ENCODE results near the gene MACO1.
"Not testable (repeated sequence)": the region's sequence is repeated elsewhere in the genome, so short reads cannot be mapped to it uniquely, and the experiment has no call there.

Gene MACO1

DNA sequence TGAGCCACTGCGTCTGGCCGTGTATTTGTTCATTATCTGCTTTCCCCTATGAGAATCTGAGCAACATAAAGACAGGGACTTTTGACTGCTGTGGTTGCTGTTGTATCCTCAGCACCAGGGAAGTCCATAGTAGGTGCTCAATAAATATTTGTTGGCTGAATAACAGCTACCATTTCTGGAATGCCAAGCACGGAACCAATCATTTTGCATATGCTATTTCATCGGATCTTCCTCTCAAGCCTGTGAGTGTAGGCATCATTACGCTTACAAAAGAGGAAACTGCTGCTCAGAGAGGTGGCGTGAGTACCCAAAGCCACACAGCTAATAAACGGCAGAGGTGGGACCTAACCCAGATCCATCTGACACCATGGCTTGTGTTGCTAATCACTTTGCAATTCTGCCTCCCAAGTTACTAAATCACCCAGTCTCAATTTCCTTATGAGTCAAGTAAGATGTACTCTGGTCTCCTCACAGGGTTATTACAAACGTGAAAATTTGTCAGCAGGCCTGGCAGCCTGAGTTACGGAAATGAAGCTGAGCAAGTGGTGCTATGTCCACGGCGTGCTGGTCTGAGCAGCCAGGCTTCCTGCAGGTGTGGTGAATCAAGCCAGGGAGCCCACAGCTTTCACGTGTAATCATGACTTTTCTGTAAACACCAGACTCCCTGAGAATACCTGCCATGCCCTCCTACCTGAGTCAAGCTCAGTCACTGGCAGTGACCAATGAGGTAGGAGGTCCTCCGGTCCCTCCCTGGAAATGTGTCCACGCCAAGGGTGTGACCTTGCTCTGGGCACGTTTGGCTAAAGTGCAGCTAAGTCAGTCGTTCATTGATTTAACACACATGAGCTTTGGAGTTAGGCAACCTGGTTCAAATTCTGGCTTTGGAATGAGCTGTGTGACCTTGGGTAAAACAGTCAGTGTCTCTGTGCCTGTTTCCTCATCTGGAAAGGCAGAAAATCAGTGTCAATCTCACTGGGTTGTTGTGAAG, 5.3 kb upstream of the MACO1 start:
- DNase-seq = peak; percentile 14

DNA sequence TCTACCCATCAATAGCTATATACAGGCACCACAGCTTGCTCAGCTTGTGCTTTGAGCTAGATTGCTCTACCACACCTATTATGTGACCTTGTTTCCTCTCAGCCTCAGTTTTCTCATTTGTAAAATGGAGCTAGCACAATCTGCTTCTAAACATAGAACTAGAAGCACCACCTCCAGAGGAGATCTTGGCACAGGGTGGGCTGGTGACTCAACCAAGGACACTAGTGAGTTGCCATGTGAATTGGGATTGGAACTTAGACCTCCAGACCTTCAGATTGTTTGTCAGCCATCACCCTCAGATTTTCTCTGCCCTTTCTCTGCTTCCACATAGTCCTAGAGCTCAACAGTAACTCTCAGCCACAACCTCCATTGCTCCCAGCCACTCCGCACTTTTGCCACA, 3.0 kb upstream of the MACO1 start:
- DNase-seq = no peak

DNA sequence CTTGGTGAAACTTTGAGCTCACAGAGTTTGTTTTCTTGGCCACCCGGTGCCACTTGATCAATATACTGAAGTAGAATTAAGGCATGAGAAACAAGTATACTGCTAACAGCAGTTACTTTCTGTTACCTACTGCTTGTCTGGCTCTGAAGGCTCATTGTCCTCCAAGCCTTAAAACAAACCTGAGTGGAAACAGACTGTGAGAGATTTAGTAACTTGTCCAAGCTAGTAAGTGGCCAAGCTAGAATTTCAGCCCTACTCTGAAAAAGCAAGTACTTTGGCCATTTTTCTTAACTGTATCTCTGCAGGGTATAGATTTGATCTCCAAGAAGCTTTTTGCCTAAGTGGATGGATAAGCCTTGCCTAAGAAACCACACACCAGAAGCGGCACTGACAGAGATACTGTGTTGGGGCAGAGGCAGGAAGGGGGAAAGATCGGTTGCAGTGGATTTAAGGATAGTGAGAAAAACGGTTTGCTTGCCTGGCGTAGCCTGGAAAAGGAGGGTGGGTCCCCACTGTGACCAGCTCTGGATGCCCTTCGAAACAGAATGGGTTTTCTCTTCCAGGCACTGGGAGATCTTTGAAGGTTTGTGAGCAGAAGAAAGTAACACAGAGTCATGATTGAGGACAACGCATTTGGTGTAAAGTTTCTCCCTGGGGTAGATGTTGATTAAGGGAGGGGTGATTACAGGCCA, 2.1 kb upstream of the MACO1 start:
- no peak for DNase-seq

DNA sequence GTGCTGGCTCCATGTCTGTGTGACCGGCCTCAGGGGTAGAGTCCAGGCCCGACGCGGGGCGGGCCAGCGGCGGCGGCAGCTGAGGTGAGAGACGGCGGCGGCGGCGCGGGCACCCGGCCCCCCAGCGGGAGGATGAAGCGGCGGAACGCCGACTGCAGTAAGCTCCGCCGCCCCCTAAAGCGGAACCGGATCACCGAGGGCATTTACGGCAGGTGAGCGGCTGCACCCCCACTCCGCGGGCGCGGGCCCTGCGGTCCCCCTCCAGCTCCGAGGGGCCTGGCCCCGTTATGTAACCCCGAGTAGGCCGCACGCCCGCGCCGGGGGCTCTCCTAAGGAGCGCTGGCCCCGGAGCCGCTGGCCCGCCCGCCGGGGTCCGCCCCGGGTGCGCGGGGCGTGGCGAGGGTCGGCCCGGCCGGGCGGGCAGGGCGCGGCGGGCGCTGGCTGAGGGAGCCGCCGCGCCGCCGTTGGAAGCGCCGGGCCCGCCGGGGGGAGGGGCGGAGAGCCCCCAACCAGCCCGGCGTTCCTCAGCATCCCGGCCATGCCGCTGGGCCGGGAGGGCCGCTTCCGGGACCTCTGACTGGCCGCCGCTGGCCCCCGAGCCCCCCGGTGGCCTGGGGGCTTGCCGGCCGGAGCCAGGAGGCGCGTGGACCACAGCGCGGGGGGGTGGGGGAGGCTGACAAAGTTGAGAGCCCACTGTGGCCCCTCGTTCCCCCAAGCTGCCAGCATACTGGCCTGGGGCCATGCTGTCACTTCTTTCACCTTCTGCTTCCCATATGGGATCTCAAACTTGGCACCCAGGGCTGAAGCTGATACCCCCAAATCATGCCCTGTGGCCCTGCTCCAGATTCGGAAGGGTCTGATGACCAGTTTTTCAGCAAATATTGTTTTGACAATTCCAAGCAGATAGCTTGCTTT, 527 bp downstream of the MACO1 start:
- no peak for DNase-seq

DNA sequence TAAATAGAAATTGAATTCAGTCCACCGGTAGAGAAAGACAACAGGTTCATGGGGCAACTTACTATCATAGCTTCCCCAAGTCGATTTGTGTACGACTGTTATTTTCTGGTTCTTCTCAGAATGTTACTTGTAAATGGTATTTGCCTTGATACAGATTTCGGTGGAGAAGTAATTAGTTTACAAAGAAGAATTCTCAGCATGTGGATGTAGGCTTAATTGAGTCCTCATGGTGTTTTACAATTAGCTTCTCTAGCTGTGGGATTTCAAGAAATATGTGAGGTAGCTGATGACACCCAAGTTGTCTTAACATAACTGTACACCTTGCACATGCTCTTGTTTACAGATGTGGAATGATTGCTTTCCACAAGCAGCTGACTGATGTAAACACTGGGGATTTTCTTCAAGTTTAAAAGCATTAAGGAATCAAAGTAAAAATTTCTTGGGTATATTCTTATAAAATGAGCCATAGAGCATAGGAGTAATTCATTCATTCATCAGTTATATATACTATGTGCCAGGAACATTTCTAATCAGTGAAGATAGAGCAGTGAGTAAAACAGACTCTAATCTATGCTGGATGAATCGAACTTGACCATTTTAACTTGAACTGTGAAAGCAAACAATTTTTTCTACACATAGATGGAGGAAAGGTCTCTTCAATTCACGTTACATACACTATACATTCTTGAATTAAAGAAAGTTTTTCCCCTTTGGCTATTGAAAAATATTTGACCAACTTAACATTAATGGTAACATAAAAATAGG, 1.4 kb downstream of the MACO1 start:
- DNase-seq = no peak

DNA sequence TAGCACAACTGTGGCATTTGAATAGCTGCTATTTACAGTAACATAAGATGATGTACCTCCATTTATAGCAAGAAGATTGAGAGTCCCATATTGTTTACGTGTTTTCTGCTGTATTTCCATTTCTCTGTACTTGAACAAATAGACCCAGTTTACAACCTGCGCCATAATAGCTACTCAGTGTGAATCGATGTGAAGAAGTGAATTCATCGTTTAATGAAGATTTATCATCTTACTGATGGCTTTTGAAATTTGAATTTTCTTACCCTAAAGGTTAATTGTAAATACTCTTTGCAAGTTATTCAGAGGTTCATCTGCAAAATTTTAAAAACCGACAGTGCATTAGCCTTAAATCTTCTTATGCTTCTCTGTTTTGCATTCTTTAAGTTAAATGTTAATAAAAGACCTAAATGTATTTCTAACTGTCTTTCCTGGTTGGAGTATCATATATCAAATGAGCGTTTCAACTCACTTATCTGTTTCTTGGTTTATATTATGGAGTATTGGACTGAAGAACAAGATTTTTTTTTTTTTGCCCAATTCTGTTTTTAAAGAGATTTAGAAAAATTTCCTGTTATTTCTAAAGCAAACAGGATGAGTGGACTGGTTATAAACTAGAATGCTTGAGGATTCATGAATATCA, 2.2 kb downstream of the MACO1 start:
- DNase-seq = no peak

DNA sequence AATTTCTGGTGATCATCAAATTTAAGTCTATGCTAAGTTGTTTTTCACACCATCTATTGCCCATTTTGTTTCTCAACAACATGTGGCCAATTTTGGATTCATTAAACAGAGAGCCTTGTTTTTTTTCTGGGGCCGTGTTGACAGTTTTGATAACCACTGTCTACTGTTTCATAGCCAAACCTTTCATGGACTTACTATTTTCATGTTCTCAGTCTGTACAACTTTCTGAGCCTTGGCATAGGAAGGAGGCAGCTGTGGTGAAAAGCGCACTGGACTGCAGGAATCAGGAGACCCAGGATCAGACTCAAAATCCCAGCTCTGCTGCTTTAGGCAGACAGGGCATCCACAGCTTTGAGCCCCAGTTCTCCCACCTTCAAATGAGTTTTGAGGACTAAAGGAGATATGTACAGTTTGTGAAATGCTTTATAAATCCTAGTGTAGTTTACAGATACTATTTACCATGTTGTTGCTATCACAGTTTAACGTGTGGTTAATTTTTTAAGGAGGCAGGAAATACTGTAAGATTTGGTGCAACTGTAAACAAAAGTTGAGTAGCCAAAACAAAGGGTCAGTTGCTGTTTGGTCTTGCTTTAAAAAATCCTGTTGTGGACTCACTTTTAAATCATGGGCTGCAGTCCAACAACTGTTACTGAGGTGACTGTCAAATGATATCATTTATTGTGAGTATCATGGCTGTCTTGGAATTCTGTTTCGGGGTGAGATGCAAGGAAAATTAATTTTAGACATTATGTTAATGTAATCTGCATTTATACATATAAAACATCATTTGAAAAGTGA, 2.9 kb downstream of the MACO1 start:
- DNase-seq = no peak

DNA sequence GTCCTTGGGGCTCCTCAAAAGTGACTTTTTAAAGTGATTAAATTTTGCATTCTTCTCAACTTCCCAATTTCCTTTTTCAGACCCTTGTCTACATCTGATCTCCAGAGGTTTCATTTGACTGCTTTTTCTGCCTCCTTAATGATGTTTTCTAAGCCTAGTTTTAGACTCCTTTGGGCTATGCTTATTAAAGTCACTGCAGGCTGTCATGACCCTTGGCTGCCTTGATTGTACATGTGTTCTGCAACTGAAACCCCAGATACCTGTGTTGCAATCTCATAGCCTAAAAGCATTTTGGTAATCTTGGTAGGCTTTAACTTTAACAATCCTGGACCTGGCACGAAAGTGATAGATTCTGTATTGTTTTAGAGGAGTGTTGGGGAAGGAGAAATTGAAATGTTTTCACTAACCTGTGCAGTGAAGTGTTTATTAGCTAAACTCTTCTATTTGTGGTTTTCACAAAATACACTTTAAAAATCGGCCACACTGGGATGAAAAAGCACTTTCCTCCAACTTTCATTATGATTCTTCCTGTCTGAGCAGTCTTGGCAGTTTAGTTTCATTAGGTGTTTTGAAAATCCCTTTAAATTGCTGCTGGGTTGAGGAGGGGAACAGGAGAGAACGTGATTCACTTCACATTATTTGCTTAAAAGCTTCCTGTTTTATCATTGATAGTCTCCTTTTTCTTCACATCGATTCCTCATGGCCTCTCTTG, 4.9 kb downstream of the MACO1 start:
- no peak for DNase-seq

DNA sequence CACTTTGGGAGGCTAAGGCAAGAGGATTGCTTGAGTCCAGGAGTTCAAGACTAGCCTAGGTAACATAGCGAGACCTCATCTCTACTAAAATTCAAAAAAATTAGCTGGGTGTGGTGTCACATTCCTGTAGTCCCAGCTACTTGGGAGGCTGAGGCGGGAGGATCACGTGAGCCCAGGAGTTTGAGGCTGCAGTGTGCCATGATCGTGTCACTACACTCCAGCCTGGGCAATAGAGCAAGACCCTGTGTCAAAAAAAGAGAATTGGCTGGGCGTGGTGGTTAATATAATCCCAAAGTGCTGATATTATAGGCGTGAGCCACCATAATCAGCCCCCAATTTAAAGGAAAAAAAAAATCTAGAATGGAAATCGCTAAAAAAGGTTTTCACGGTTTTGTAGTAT, 7.0 kb downstream of the MACO1 start:
- no peak for DNase-seq

DNA sequence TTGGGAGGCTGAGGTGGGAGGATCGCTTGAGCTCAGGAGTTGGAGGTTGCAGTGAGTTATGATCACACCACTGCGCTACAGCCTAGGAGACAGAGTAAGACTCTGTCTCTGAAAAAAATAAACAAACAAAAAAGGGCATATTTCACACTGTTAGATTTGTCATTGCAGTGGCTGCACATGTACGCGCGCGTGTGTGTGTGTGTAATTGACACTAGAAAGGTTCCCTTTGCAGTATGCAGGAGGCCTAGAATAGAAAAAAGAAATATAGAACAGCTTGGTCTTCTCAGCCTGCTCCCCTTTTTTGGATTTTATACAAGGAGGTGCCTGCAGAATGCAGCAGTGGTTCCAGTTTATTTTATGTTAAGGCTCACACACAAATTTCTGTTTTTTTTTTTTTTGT, 8.6 kb downstream of the MACO1 start:
- DNase-seq = no peak

DNA sequence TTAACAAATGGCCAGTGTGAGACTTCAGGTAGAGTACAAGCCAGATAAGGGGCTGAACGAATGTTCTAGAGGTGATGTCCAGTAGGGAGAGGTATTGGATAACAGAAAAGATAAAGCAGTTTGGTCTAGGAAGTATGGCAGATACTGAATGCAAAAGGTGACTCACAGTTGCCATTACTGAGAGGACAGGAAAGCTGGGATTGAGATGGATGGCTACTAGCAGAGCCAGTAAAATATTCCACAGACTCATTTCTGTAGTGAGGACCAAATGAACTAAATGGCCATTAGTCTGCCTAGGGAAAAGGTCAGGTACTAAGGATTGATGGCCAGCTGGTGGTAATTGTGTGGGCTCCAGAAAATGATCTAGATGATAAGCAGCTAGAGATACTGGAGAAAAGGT, 11.5 kb downstream of the MACO1 start:
- DNase-seq = peak; percentile 53

DNA sequence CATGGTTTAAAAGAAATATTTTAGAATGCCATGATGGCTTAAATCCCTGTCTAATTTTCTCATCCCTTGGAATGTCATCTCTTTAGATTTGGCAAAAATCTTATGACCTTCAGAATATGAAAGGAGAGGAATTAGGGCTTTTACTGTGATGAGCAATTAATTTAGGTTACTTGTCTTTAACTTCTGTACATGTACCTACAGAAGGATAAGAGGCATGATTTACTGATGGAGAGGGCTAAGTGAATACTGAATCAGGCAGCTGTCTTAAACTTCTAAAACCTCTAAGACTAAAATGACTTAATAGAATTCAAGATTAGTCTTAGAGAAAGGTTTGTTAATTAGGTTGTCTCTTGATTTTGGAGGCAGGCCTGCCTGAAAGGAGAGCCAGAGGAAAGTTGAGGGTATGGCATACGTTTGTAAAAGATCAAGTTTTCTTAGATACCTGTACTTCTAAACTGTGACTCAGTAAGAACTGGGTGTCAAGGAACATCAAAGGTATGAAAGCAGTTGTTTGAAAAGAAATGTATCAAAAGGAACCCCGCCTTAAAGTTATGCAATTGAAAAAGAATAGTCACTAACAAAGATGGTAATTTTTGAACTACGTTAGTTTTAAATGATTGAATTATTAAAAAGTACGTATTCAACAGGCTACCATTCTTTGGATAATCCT, 12.5 kb downstream of the MACO1 start:
- DNase-seq = no peak

DNA sequence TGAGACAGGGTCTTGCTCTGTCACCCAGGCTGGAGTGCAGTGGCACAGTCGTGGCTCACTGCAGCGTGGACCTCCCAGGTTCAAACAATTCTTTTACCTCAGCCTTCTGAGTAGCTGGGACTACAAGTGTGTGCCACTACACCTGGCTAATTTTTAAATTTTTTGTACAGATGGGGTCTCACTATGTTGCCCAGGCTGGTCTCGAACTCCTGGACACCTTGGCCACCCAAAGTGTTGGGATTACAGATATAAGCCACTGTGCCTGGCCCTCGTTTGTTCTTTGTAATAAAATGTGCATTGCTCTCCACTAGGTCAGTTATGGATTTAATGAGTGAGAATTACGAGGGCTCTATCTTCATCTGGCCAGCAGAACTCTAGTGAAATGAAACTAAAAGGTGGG, 13.9 kb downstream of the MACO1 start:
- not testable (repeated sequence) for DNase-seq

DNA sequence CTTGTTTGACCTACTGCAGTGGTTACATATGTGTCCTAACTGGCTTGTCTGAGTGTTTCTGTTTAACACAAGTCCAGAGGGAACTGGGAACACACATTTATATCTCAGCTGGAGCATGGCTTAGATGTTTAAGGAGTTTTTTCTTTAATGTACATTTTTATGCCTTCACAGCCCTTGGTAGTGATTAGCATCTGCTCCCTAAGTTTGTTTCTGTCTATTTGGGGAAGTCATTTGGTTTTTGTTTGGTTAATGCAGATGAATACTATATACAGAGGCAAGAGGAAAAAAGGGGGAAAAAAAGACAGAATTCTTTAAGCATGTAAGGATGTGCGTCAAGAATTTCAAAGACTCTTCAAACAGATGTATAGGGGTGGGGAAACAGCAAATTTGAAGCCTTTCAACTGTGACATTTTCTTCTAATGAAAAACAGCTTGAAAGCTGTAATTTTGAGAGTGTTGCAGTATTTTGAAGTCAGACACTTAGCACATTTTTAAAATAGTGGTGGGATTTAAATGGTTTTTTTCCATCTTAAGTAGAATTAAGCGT, 15.4 kb downstream of the MACO1 start:
- no peak for DNase-seq

DNA sequence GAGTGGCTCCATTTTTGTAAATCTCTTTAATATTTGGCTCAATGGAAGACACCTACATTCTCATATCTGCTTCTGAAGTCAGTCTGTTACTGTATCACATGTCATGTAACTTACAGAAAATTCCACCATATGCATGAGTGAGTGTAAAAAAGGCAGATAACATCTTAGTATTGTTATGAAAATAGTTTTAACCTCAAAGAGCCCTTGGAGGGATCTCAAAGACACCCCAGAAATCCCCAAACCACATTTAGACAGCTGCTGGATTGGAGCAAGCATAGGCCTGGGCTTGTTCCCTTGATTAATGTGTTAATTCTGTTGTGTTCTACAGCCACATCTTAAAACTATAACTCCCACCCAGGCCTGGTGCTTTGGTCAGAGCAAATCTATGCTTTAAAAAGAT, 16.9 kb downstream of the MACO1 start:
- no peak for DNase-seq

DNA sequence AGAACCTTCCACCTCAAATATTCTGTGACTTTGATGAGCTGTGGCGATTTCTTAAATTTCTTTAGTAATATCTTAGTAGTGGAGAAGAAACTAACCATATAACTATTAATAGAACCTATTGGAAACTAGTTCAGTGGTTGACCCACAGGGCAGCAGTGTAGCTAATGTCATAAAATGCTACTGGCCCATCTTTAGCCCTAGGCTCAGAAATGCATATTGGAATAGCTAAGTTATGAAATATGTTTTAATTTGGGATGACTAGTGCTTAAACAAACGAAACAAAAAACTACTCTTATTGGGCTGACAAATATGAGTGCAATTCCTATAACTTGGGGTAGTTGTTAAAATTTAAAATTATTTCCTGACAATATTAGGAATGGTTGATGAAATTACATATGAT, 20.2 kb downstream of the MACO1 start:
- no peak for DNase-seq

DNA sequence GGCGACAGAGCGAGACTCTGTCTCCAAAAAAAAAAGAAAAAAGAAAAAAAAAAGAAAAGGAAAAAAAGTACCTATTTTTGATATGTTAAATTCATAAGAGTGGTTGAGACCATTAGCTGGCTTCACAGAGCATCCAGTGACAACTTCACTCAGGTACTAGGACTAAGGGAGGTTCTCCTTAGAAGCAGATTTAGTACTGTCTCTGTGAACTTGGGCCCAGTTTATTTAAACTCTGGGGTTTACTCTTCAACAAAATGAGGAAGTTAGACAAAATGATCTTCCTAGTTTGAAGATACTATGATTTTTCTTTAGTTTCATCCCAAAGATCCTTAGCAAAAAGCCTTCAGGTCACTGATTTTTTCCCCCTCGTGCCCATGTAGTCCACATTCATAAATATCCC, 21.2 kb downstream of the MACO1 start:
- no peak for DNase-seq

DNA sequence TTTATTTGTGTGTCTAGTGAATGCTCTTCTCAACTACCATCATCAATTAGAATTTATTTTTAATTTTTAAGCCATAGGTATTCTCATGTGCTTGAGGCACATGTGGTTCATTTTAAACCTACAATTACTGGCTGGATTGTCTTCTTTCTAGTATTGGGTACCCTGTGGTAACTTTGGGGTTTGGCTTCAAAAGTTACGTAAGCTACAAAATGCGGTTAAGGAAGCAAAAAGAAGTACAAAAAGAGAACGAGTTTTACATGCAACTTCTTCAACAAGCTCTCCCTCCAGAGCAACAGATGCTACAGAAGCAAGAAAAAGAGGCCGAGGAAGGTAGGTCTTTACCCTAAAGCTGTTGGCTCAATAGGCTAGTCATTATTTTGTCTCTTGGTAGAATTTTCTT, 25.8 kb downstream of the MACO1 start:
- DNase-seq = no peak

DNA sequence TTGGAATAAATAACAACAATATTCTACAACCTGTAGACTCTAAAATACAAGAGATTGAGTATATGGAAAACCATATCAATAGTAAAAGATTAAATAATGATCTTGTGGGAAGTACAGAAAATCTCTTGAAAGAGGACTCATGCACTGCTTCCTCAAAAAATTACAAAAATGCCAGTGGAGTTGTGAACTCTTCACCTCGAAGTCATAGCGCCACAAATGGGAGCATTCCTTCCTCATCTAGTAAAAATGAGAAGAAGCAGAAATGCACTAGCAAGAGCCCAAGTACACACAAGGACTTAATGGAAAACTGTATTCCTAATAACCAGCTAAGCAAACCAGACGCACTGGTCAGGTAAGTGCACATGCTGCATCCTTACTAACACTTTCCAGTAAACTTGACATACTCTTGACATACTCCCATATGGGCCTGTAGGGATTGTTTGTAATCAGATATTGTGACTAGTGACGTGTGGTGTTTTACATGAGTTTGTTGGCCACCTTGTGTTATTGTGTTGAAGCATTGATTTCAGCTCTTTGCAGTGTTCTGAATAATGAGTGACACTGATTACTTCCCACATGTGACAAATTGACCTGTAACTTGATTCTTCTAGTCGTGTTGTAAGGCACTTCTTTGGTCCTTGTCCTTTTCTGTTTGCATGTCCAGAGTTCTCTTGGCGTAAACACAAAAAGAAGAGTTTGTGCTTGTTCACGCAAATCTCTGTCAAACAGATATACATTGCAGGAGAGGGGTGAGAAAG, 28.0 kb downstream of the MACO1 start:
- DNase-seq = no peak

Data from NCI-H226 (cell line).